Ramos (cell line): Measurements from ENCODE around the gene VWDE.

Source experiments
- in situ Hi-C: fragments of 300-500 bp; cut with MboI; formaldehyde crosslinking; loops from one replicate; pipeline ENCODE4 v1.14.3; 2022; ENCODE audit warnings: low sequenced_read_pairs; ENCODE audit not compliant: unreplicated experiment

The VWDE gene

GRCh38 chr7:12297283-12298108 is 106.2 kb downstream of the VWDE start:
- in situ Hi-C loops: no loop called here

GRCh38 chr7:12296051-12296570 is 107.6 kb downstream of the VWDE start:
- in situ Hi-C loops: no loop called here

GRCh38 chr7:12294701-12295100 is 109.0 kb downstream of the VWDE start:
- in situ Hi-C loops: no loop called here

- in situ Hi-C loops: no loop called here
These were observed 111.8 kb downstream of the VWDE start for GRCh38 chr7:12291870-12292269.

- in situ Hi-C loops: no loop called here
These were observed 112.9 kb downstream of the VWDE start for GRCh38 chr7:12290761-12291160.

GRCh38 chr7:12289996-12290395 is 113.7 kb downstream of the VWDE start:
- in situ Hi-C loops: no loop called here

GRCh38 chr7:12287901-12288300 is 115.8 kb downstream of the VWDE start:
- in situ Hi-C loops: no loop called here

- in situ Hi-C loops: no loop called here
These were observed 122.6 kb downstream of the VWDE start for GRCh38 chr7:12281038-12281437.
